A673 (cell line): ENCODE data around the gene DOCK1.

Source experiments
- CTCF ChIP-seq: fragments of 300-800, 200-600 bp; sonication (generic); conservative IDR thresholded peaks from 2 replicates; pipeline ENCODE4 v1.5.1; 2017; ENCODE audit warnings: low read depth, mild to moderate bottlenecking, antibody characterized with exemption, low read length, moderate library complexity, mixed read lengths
- EZH2 ChIP-seq: fragments of 200-600 bp; sonication (generic); IDR thresholded peaks from 2 replicates; pipeline ENCODE4 v1.6.1; 2017; ENCODE audit warnings: borderline replicate concordance, low read depth, mild to moderate bottlenecking, mixed read lengths, antibody characterized with exemption, low read length; ENCODE audit not compliant: poor library complexity, severe bottlenecking

- no peak for TF ChIP-seq CTCF
- TF ChIP-seq EZH2: no peak
Measured at GRCh38 chr10:127021801-127022200, 116.6 kb downstream of the DOCK1 start.
